Ovary (tissue), 9 donors: ENCODE results near the gene GRIK1. TPM values are rescaled to one million over a fixed set of nuclear protein-coding genes. Genes with fewer than 3 reads are reported as not detected.

Experiments
- DNase-seq, 5 donors: peaks; one replicate each; pipeline ENCODE4 v3.0.0-alpha.2; 2019 to 2020
- H3K27ac ChIP-seq, 2 donors: fragments of 200-600 bp; one replicate each; pipeline versions ENCODE4 v1.5.1 to v1.8.0; 2019 to 2022
- H3K27me3 ChIP-seq: fragments of 200-600 bp; one replicate; pipeline ENCODE4 v1.8.0; 2022
- H3K36me3 ChIP-seq: fragments of 200-600 bp; sonication (generic); one replicate; pipeline ENCODE4 v1.5.1; 2019
- H3K4me1 ChIP-seq: one replicate; pipeline ENCODE4 v1.8.1; 2013; ENCODE audit warnings: mild to moderate bottlenecking, moderate library complexity; ENCODE audit not compliant: insufficient read depth
- H3K4me3 ChIP-seq: fragments of 200-600 bp; sonication (generic); one replicate; pipeline ENCODE4 v1.5.1; 2017
- H3K9me3 ChIP-seq, 2 donors: fragments of 200-600 bp in 1 of 2; sonication (generic) in 1 of 2; one replicate each; pipeline versions ENCODE4 v1.5.1 to v1.8.1; 2013 to 2019; ENCODE audit warnings: mild to moderate bottlenecking in 1 of 2, moderate library complexity in 1 of 2
- EP300 ChIP-seq: sonication (generic); formaldehyde crosslinking; IDR thresholded peaks from one replicate; pipeline ENCODE4 v1.6.1; 2017; ENCODE audit warnings: antibody characterized with exemption
- POLR2A ChIP-seq: fragments of 450-650 bp; IDR thresholded peaks from one replicate; pipeline ENCODE4 v1.6.1; 2017; ENCODE audit warnings: antibody characterized with exemption, mild to moderate bottlenecking, moderate library complexity
- WGBS, 3 donors: extraction: QIAGEN DNeasy Blood & Tissue Kit in 1 of 3; methylation state at CpG; one replicate each; pipeline versions ENCODE4 v1.1.5 to v1.1.7; 2013 to 2017; 5-methylcytosine and 5-hydroxymethylcytosine counted together
- intact Hi-C, 4 donors: fragments of 100-400 bp; cut with DNase I; formaldehyde crosslinking; loops; one replicate each; pipeline versions ENCODE4 v1.11.0 to v1.15.1; 2022 to 2023
- polyA plus RNA-seq, 2 donors: library from polyadenylated mRNA; stranded (reverse); fragments of 200-250 nt in 1 of 2; fragments of 350-450 nt in 1 of 2; fragmentation: Illumina TruSeq in 1 of 2; extraction: RNeasy Lipid Tissue Mini Kit (QIAGEN cat#74804) in 1 of 2; gene quantifications; one replicate each; pipeline ENCODE4 v1.2.3, GENCODE V29; 2013 to 2014
- total RNA-seq, 7 donors: library from RNA; depleted of rRNA in 2 of 7; stranded (reverse); fragments of >200 nt in 2 of 7; fragmentation: NEBNext Ultra II Directional in 3 of 7; extraction: Animal tissue kit (Norgen Biotek cat#: 25700) in 3 of 7; gene quantifications; one replicate each; pipeline versions ENCODE4 v1.1.0 to v1.2.4, GENCODE V29; 2016 to 2023
- TF ChIP-seq, protein P1 (sequence below), 3 donors: fragments of 450-650 bp in 2 of 3; fragments of 200-600 bp in 1 of 3; IDR thresholded peaks; one replicate each; pipeline versions ENCODE4 v1.5.1 to v1.8.0; 2016 to 2022; ENCODE audit warnings: antibody characterized with exemption in 3 of 3, mild to moderate bottlenecking in 1 of 3
- donor health status: DM: no; HTN: no; CAD: no; lungs with moderate emphysema.
- donor health status: DM: no; HTN: no; CAD: no.
- donor health status: Bipolar disorder and iron deficiency.
- donor health status: DM: yes; HTN: yes; CAD: no.
- donor health status: DM: no; HTN: no; CAD: no.
- donor health status: DM: yes; HTN: yes; CAD: no.

Gene GRIK1
- total and polyA plus RNA-seq, 9 donors = 0.15 to 1.3 (median 0.34) TPM; not detected in 4

DNA sequence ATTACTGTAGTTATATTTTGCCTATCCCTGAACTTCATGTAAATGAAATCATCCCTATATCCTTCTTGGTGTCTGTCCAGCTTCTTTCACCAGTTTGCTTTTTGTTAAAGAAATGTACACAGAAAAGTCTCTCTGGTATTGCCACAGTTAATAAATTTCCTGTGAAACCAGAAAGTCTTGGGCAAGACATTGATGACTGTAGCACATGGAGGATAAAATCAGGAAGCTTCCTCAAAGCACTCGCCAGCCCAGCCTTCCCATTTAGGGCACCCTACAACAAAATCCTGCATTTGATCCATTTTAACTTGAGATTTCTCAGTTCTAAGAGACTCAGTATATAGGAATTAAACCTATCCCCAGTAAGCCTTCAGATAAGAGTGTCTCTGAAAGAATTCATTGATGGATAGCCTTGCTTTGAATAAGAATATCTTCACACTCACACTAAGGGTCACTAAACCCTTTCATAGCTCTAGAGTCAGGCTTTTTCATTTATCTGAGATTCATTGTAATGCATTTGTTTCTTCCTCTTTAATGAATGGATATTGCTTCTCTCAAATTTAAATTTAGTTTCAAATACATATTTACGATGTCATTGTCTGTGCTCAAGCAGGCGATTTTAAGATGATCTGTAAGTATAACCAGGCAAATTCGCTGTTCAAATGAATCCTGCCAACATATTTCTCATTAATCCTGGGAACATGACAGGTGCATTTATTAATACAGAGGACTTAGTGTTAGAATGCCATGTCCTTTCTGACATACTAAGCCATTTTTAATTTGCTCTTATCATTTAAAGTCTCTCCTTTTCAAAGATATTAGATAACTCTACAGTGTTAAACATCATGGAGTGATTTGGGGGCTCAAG lies 153.1 kb downstream of the GRIK1 start:
- WGBS, 3 donors = 62 to 64% (median 62%) methylated on average over 4 of the region's 4 CpGs
- TF ChIP-seq POLR2A (no peak), EP300 (no peak)
- TF ChIP-seq, protein P1, sequence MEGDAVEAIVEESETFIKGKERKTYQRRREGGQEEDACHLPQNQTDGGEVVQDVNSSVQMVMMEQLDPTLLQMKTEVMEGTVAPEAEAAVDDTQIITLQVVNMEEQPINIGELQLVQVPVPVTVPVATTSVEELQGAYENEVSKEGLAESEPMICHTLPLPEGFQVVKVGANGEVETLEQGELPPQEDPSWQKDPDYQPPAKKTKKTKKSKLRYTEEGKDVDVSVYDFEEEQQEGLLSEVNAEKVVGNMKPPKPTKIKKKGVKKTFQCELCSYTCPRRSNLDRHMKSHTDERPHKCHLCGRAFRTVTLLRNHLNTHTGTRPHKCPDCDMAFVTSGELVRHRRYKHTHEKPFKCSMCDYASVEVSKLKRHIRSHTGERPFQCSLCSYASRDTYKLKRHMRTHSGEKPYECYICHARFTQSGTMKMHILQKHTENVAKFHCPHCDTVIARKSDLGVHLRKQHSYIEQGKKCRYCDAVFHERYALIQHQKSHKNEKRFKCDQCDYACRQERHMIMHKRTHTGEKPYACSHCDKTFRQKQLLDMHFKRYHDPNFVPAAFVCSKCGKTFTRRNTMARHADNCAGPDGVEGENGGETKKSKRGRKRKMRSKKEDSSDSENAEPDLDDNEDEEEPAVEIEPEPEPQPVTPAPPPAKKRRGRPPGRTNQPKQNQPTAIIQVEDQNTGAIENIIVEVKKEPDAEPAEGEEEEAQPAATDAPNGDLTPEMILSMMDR (IDR thresholded peaks at IDR 0.05) = no peak
- no peaks in the 10 kb centered on the region for H3K9me3 ChIP-seq
- no peak overlapping the region for H3K27ac ChIP-seq
- no peak for DNase-seq
- no peaks in the 10 kb centered on the region for H3K27me3 ChIP-seq
- no peak overlapping the region for H3K4me3 ChIP-seq
- H3K36me3 ChIP-seq = no peaks in the 10 kb centered on the region
- intact Hi-C loops = no loop called here
- no peaks in the 10 kb centered on the region for H3K4me1 ChIP-seq

DNA sequence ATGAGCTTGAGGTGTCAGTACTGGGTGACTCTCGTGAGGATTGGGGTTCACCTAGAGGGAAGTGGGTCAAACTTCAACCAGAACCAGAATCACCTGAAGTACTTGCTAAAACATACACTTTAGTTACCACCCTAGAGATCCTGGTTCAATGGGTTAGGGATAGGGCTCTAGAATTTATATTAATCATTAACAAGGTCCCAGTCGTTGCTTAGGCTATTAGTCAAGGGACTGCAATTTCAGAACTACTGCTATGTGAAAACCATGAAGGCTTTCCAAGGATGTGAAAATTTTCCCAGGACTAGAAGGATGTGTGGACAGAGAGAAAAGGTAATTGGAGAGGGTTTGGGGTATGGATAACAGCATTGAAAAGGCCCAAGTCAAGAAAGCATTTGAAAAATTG lies 162.6 kb downstream of the GRIK1 start:
- no peak for DNase-seq
- Histone ChIP-seq H3K36me3 (no peaks in the 10 kb centered on the region), H3K4me3 (no peak overlapping the region), H3K4me1 (no peaks in the 10 kb centered on the region), H3K27me3 (no peaks in the 10 kb centered on the region), H3K27ac (no peak overlapping the region), H3K9me3 (no peaks in the 10 kb centered on the region)
- TF ChIP-seq, protein P1 (IDR thresholded peaks at IDR 0.05) = no peak
- no peak for TF ChIP-seq POLR2A
- TF ChIP-seq EP300 = no peak
- intact Hi-C loops = no loop called here
- 86 to 92% (median 90%) methylated on average over 2 of the region's 2 CpGs for WGBS, 3 donors

DNA sequence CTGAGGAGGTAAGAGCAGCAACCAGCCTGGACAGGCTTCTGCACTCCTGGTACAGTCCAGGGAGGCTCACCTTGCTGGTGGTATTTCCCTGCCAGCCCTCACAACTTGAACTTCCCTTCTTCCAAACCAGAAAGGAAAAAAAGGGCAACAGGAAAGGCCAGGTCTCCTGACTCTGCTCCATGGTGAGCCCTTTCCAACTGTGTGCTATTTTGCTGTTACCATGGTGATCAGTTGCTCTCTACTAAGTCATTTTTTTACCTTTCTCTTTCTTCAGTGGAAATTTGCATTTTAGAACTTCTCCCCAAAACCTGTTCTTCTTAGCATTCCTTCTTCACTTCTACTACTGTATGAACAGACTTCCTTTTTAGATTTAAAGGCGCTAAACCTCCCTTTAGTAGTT lies 164.3 kb downstream of the GRIK1 start:
- no peak overlapping the region for H3K27ac ChIP-seq
- intact Hi-C loops = no loop called here
- peaks cover 4% of the 10 kb centered on the region for H3K4me1 ChIP-seq
- H3K9me3 ChIP-seq = no peaks in the 10 kb centered on the region
- TF ChIP-seq, protein P1 (IDR thresholded peaks at IDR 0.05) = no peak
- no peak for TF ChIP-seq EP300
- no peak for TF ChIP-seq POLR2A
- no peaks in the 10 kb centered on the region for H3K36me3 ChIP-seq
- H3K27me3 ChIP-seq = no peaks in the 10 kb centered on the region
- 88 to 98% (median 96%) methylated on average over 1 of the region's 1 CpG for WGBS, 3 donors
- no peak overlapping the region for H3K4me3 ChIP-seq
- DNase-seq = no peak

DNA sequence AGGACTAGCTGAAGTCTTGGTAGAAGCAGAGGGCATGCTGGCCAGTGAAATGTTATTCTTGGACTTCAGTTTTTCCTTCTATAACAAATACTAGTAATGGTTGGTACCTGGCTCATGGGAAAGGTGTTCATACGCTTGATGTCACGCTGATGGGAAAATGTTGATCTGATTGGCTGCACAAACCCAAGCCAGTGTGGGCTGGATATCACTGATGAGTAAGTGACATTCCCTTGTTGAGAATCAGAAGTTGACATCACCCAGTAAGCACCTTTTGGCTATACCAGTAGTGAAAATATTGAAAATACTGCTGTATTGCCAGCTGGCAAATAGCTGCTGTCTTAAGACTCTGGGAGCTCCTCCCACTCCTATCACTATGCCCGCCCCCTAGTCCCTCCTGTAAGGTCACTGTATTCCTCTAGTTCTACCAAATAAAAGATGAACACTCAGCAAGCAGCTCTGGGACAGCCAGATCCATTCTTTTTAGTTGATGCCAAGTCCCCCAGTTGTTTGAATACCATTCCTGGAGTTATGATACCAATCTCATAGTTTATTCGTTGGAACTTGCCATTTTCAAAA lies 168.2 kb downstream of the GRIK1 start:
- no peaks in the 10 kb centered on the region for H3K27me3 ChIP-seq
- intact Hi-C loops = no loop called here
- WGBS, 3 donors = 59 to 76% (median 63%) methylated on average over 4 of the region's 4 CpGs
- no peak for DNase-seq
- no peaks in the 10 kb centered on the region for H3K36me3 ChIP-seq
- peaks cover 4% of the 10 kb centered on the region for H3K4me1 ChIP-seq
- TF ChIP-seq POLR2A (no peak), EP300 (no peak)
- no peaks in the 10 kb centered on the region for H3K9me3 ChIP-seq
- H3K27ac ChIP-seq = no peak overlapping the region
- no peak overlapping the region for H3K4me3 ChIP-seq

DNA sequence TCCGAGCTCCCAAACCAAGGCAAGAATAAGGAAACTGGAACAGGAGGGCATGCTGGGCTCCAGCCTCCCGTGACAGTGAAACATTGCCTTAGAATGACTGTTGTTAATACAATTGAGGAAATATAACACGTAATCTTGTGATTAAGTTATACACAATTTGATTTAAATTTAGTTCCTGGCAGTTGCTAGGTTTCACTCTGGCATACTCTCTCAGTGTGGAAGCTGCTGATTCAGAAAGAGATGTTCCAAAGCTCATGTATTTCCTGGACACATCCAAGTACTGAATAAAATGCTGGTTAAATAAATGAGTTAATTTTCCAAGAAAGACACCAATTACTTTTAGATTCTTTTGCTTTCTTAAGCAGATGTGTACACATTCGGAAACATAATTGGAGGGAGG lies 176.1 kb downstream of the GRIK1 start:
- WGBS, 3 donors = 80 to 85% (median 82%) methylated on average over 4 of the region's 4 CpGs
- intact Hi-C loops = no loop called here
- Histone ChIP-seq H3K9me3 (no peaks in the 10 kb centered on the region), H3K4me3 (no peak overlapping the region), H3K27me3 (no peaks in the 10 kb centered on the region), H3K4me1 (no peaks in the 10 kb centered on the region), H3K27ac (no peak overlapping the region), H3K36me3 (no peaks in the 10 kb centered on the region)
- no peak for DNase-seq
- TF ChIP-seq POLR2A (no peak), EP300 (no peak)
- TF ChIP-seq, protein P1 (IDR thresholded peaks at IDR 0.05) = no peak
